GM12878 (cell line): ENCODE data around the gene DNASE1L3. TPM values are rescaled to one million over a fixed set of nuclear protein-coding genes. Genes with fewer than 3 reads are reported as not detected.
A peak's percentile ranks its signal among the peaks of the same experiment; 100 is the strongest.

Experiments
- ASH2L ChIP-seq: fragments of 300-600, 200-600 bp; sonication (generic); IDR thresholded peaks from 2 replicates; pipeline ENCODE4 v1.6.1; 2017; ENCODE audit warnings: low read depth, mild to moderate bottlenecking, borderline replicate concordance
- BMI1 ChIP-seq: fragments of 450-650 bp; IDR thresholded peaks from 2 replicates; pipeline ENCODE4 v1.6.1; 2016; ENCODE audit warnings: mild to moderate bottlenecking, moderate library complexity, borderline replicate concordance
- BRCA1 ChIP-seq: IDR thresholded peaks from 2 replicates; pipeline ENCODE4 v1.6.1; 2011; ENCODE audit warnings: low read depth, low read length, improper control_type of control experiment
- CBX5 ChIP-seq: sonication (generic); IDR thresholded peaks from 2 replicates; pipeline ENCODE4 v1.6.1; 2016; ENCODE audit warnings: low read depth, moderate library complexity, mild to moderate bottlenecking, inconsistent platforms
- CEBPB ChIP-seq, 2 experiments: fragments of 150-350 bp in 1 of 2; IDR thresholded peaks; 2 replicates each; pipeline ENCODE4 v1.6.1; 2012 to 2014; ENCODE audit warnings: low read depth in 2 of 2, low read length in 2 of 2, borderline replicate concordance in 1 of 2, inconsistent platforms in 1 of 2
- EED ChIP-seq: sonication (generic); IDR thresholded peaks from 2 replicates; pipeline ENCODE4 v1.6.1; 2016; ENCODE audit warnings: antibody characterized with exemption, low read depth
- EP300 ChIP-seq, 2 experiments: fragments of 150-350 bp in 1 of 2; IDR thresholded peaks; 2 replicates each; pipeline ENCODE4 v1.6.1; 2011 to 2012; ENCODE audit warnings: low read depth in 2 of 2, low read length in 2 of 2, borderline replicate concordance in 1 of 2, improper control_type of control experiment in 1 of 2, inconsistent platforms in 1 of 2; ENCODE audit not compliant: control insufficient read depth in 1 of 2
- ETV6 ChIP-seq, 2 experiments: fragments of 450-650 bp in 1 of 2; IDR thresholded peaks in 1 of 2; conservative IDR thresholded peaks in 1 of 2; 2 replicates each; pipeline ENCODE4 v1.6.1; 2014; ENCODE audit warnings: antibody characterized with exemption in 1 of 2, borderline replicate concordance in 1 of 2, low read depth in 1 of 2, mild to moderate bottlenecking in 1 of 2, moderate library complexity in 1 of 2
- IKZF1 ChIP-seq: fragments of 450-650 bp; conservative IDR thresholded peaks from 2 replicates; pipeline ENCODE4 v1.6.1; 2017; ENCODE audit warnings: antibody characterized with exemption, mild to moderate bottlenecking
- JUNB ChIP-seq: IDR thresholded peaks from 2 replicates; pipeline ENCODE4 v1.6.1; 2016; ENCODE audit warnings: antibody characterized with exemption, mild to moderate bottlenecking
- MEF2B ChIP-seq: fragments of 450-650 bp; IDR thresholded peaks from 2 replicates; pipeline ENCODE4 v1.6.1; 2018; ENCODE audit warnings: mild to moderate bottlenecking, moderate library complexity; ENCODE audit not compliant: partially characterized antibody, poor library complexity, severe bottlenecking
- MTA2 ChIP-seq: fragments of 450-650 bp; IDR thresholded peaks from 2 replicates; pipeline ENCODE4 v1.6.1; 2016; ENCODE audit warnings: low read depth, mild to moderate bottlenecking, moderate library complexity
- MYB ChIP-seq: fragments of 150-350 bp; IDR thresholded peaks from 2 replicates; pipeline ENCODE4 v1.6.1; 2014; ENCODE audit warnings: mild to moderate bottlenecking, low read depth, low read length, borderline replicate concordance
- NFYA ChIP-seq: IDR thresholded peaks from 2 replicates; pipeline ENCODE4 v1.6.1; 2011; ENCODE audit warnings: low read depth, mild to moderate bottlenecking, low read length, improper control_type of control experiment, borderline replicate concordance
- NRF1 ChIP-seq: conservative IDR thresholded peaks from 2 replicates; pipeline ENCODE4 v1.6.1; 2011; ENCODE audit warnings: mild to moderate bottlenecking, low read depth, low read length, improper control_type of control experiment
- PAX5 ChIP-seq: IDR thresholded peaks from 2 replicates; pipeline ENCODE4 v1.6.1; 2011; ENCODE audit warnings: low read depth, low read length, borderline replicate concordance
- RAD51 ChIP-seq: fragments of 450-650 bp; IDR thresholded peaks from 2 replicates; pipeline ENCODE4 v1.6.1; 2016; ENCODE audit warnings: moderate library complexity, mild to moderate bottlenecking, inconsistent platforms
- RCOR1 ChIP-seq: conservative IDR thresholded peaks from 2 replicates; pipeline ENCODE4 v1.6.1; 2012; ENCODE audit warnings: low read depth, low read length, improper control_type of control experiment
- RELA ChIP-seq: fragments of 450-650 bp; IDR thresholded peaks from 2 replicates; pipeline ENCODE4 v1.8.0; 2014; ENCODE audit warnings: borderline replicate concordance; ENCODE audit not compliant: partially characterized antibody
- SIN3A ChIP-seq: IDR thresholded peaks from 2 replicates; pipeline ENCODE4 v1.6.1; 2012; ENCODE audit warnings: low read depth, low read length, improper control_type of control experiment
- SIX5 ChIP-seq: IDR thresholded peaks from 2 replicates; pipeline ENCODE4 v1.6.1; 2011; ENCODE audit warnings: mild to moderate bottlenecking, low read depth, low read length, moderate library complexity; ENCODE audit not compliant: severe bottlenecking
- SMARCA5 ChIP-seq: fragments of 450-650 bp; IDR thresholded peaks from 2 replicates; pipeline ENCODE4 v1.6.1; 2017; ENCODE audit warnings: mild to moderate bottlenecking
- SRF ChIP-seq, 2 experiments: IDR thresholded peaks; 2 replicates each; pipeline ENCODE4 v1.6.1; 2011; ENCODE audit warnings: low read depth in 2 of 2, low read length in 2 of 2, mild to moderate bottlenecking in 1 of 2, moderate library complexity in 1 of 2
- TCF12 ChIP-seq: IDR thresholded peaks from 2 replicates; pipeline ENCODE4 v1.6.1; 2011; ENCODE audit warnings: low read depth, mild to moderate bottlenecking, low read length
- ZBTB4 ChIP-seq: fragments of 450-650 bp; formaldehyde crosslinking; IDR thresholded peaks from 2 replicates; pipeline ENCODE4 v1.4.0; 2022; ENCODE audit warnings: mild to moderate bottlenecking, moderate library complexity
- ZNF207 ChIP-seq: fragments of 450-650 bp; IDR thresholded peaks from 2 replicates; pipeline ENCODE4 v1.6.1; 2014; ENCODE audit warnings: antibody characterized with exemption, mild to moderate bottlenecking, borderline replicate concordance
- ZNF274 ChIP-seq: IDR thresholded peaks from one replicate; pipeline ENCODE4 v1.8.0; 2011; ENCODE audit not compliant: insufficient read length, insufficient read depth
- ZZZ3 ChIP-seq: IDR thresholded peaks from 2 replicates; pipeline ENCODE4 v1.6.1; 2011; ENCODE audit warnings: low read depth; ENCODE audit not compliant: control insufficient read depth, insufficient read length
- polyA plus RNA-seq, 11 experiments: library from polyadenylated mRNA; depleted of rRNA in 4 of 11; unstranded in 6 of 11; stranded (reverse) in 5 of 11; fragments of >200 nt; fragmentation: Nextera tagmentation in 4 of 11; fragmentation: Illumina TruSeq in 1 of 11; extraction: Ambion mirVana in 4 of 11; extraction: Trizol in 1 of 11; gene quantifications; 1 replicate in 1 of 11; 2 replicates in 10 of 11; pipeline versions ENCODE4 v1.2.1 to v1.2.3, GENCODE V29; 2011 to 2016; ENCODE audit warnings: inconsistent platforms in 2 of 11, missing spikeins in 2 of 11, low read depth in 1 of 11
- total RNA-seq, 4 experiments: library from RNA; depleted of rRNA in 3 of 4; stranded (reverse); fragments of >200 nt in 3 of 4; fragmentation: Illumina TruSeq in 1 of 4; extraction: Trizol in 1 of 4; gene quantifications; 2 replicates each; pipeline versions ENCODE4 v1.2.1 to v1.2.3, GENCODE V29; 2013 to 2021

Gene DNASE1L3
- total and polyA plus RNA-seq, 10 of the 15 experiments (the other 5 are each of a cell fraction or from before 2014, with no cell fraction given), result 3.2 to 72.1 (median 6.3) TPM

GRCh38 chr3:58214484-58215316 is 3.9 kb upstream of the DNASE1L3 start (continued):
- TF ChIP-seq MEF2B (peak; percentile 68), NFYA (no peak), ZZZ3 (no peak), MYB (0 out of 2 replicates have a peak, but pooled peaks have one; percentile 10), NRF1 (no peak), ZNF207 (no peak), RCOR1 (no peak; the same call in 1 of the 2 replicates), ZBTB4 (CRISPR knock-in tag) (no peak), SMARCA5 (peak; percentile 82), EP300 (IDR thresholded peaks at IDR 0.05; ENCODE audit: borderline replicate concordance in 1 of 2, control insufficient read depth in 1 of 2, low read depth in 2 of 2, low read length in 2 of 2) (peak; percentile 80 to 85; a peak in 3 of 4 replicates), SIX5 (no peak), MTA2 (peak; percentile 91), EED (peak; percentile 74), RELA (no peak), PAX5 (peak; percentile 47; the same call in 1 of the 2 replicates), JUNB (peak; percentile 54), ASH2L (no peak), TCF12 (peak; percentile 97), CBX5 (peak; percentile 61; the same call in 1 of the 2 replicates), SRF (IDR thresholded peaks at IDR 0.05; ENCODE audit: low read depth in 2 of 2, low read length in 2 of 2) (no peak; a peak in 1 of 4 replicates), IKZF1 (peak; percentile 89), BRCA1 (no peak), BMI1 (peak; percentile 52; the same call in 1 of the 2 replicates), SIN3A (no peak), ZNF274 (no peak), RAD51 (peak; percentile 95), ETV6 (conservative IDR thresholded peaks at IDR 0.05 in 1 of 2, IDR thresholded peaks at IDR 0.05 in 1 of 2; ENCODE audit: borderline replicate concordance in 1 of 2, low read depth in 1 of 2) (peak in 1 of 2 experiments; percentile 79; a peak in 2 of 4 replicates), CEBPB (IDR thresholded peaks at IDR 0.05; ENCODE audit: borderline replicate concordance in 1 of 2, low read depth in 2 of 2, low read length in 2 of 2) (peak in 1 of 2 experiments; percentile 48; a peak in 2 of 4 replicates)
